ENCODE measurements around the gene CD300LG.

Gene CD300LG

GRCh38 chr17:43826206-43826605, 20.8 kb upstream of the CD300LG start:
- Histone ChIP-seq H3K36me3 (ENCODE audit: insufficient read depth, low read depth, low read length) (peaks cover 12% of the 10 kb centered on the region), H3K27ac (ENCODE audit: low read length) (no peak overlapping the region), H3K9me3 (ENCODE audit: insufficient read depth, low read depth, low read length) (no peaks in the 10 kb centered on the region), H3K27me3 (ENCODE audit: insufficient read depth, low read length) (no peaks in the 10 kb centered on the region; the same call in 1 of the 2 replicates), H3K4me1 (ENCODE audit: insufficient read depth, low read length) (no peaks in the 10 kb centered on the region), H3K4me3 (ENCODE audit: low read length) (no peak overlapping the region), H3K9ac (ENCODE audit: low read depth, low read length) (no peak overlapping the region)

DNA sequence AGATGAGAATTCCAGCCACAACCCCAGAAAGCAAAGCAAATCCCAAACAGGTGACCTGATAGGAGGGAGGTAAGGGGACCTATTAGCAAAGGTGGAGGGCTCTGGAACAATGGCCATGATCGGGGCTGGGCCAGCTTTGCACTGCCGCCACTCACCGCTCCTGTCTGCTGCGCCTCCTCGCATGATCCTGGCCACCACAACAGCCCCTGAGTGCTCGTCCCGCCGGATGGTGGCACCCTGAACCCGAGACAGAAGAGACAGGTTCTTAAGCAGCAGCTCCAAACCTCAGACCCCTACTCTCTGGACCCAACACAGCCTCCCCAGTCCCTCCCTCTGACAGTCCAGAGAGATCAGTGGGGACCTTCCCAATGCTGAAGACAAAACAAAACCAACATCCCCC, 19.4 kb upstream of the CD300LG start:
- Histone ChIP-seq H3K9ac (ENCODE audit: low read depth, low read length) (no peak overlapping the region), H3K27me3 (ENCODE audit: insufficient read depth, low read length) (peaks cover 13% of the 10 kb centered on the region), H3K36me3 (ENCODE audit: insufficient read depth, low read depth, low read length) (peaks cover 12% of the 10 kb centered on the region), H3K4me3 (ENCODE audit: low read length) (no peak overlapping the region), H3K27ac (ENCODE audit: low read length) (no peak overlapping the region), H3K9me3 (ENCODE audit: insufficient read depth, low read depth, low read length) (no peaks in the 10 kb centered on the region), H3K4me1 (ENCODE audit: insufficient read depth, low read length) (no peaks in the 10 kb centered on the region)

DNA sequence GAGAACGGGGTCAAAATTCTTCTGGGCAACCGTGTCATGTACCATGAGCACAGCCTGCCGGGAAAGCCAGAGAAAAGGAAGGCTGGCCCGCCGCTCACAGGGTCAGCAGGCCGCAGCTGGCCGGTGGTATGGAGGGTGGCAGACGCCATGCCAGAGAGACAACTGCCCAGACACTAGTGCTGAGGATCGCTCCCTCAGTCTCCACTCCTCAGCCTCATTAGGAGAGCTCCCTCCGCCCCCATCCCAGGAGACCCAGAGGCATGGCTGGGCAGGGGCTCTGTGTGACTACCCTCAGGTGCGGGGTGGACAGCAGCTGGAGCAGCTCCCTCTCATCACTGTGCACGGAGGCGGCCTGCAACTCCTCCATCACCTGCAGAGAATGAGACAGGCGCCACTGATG, 17.2 kb upstream of the CD300LG start:
- H3K9me3 ChIP-seq (ENCODE audit: insufficient read depth, low read depth, low read length) = no peaks in the 10 kb centered on the region; the same call in 1 of the 2 replicates
- no peak overlapping the region for H3K9ac ChIP-seq (ENCODE audit: low read depth, low read length)
- no peak overlapping the region for H3K27ac ChIP-seq (ENCODE audit: low read length)
- no peak overlapping the region for H3K4me3 ChIP-seq (ENCODE audit: low read length)
- H3K36me3 ChIP-seq (ENCODE audit: insufficient read depth, low read depth, low read length) = peaks cover 12% of the 10 kb centered on the region
- H3K27me3 ChIP-seq (ENCODE audit: insufficient read depth, low read length) = peaks cover 29% of the 10 kb centered on the region
- H3K4me1 ChIP-seq (ENCODE audit: insufficient read depth, low read length) = no peaks in the 10 kb centered on the region

DNA sequence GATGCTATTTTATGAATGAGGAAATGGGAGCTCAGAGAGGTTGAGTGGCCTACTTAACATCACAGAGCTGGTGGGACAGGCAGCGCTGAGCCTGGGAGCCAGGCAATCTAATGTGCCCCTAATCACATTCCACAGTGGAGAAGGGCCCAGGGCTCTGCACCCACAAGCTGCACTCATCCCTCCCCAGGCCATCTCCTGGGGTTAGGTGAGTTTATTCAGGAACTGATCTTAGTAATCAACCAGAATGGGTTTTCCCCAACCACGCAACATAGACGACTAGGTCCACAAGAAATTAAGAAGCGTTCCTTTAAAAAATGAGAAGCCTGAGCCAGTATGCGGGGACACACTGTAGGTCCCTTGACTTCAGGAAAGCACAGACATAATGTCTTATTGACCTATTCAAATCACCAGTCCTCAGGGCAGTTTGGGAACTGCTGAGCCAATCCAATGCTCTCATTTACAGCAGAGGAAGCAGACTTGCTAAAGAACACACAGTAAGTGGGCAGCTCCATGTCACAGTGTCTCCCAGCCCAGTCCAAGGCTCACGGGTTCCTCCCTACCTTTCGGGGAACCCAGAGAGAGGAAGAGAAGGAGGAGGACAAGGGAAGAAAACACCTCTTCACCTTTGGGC, 16.4 kb upstream of the CD300LG start:
- H3K27ac ChIP-seq (ENCODE audit: low read length) = no peak overlapping the region
- peaks cover 12% of the 10 kb centered on the region; the same call in 1 of the 2 replicates for H3K36me3 ChIP-seq (ENCODE audit: insufficient read depth, low read depth, low read length)
- no peak overlapping the region for H3K9ac ChIP-seq (ENCODE audit: low read depth, low read length)
- no peaks in the 10 kb centered on the region; the same call in 1 of the 2 replicates for H3K9me3 ChIP-seq (ENCODE audit: insufficient read depth, low read depth, low read length)
- peaks cover 30% of the 10 kb centered on the region for H3K27me3 ChIP-seq (ENCODE audit: insufficient read depth, low read length)
- H3K4me3 ChIP-seq (ENCODE audit: low read length) = no peak overlapping the region
- no peaks in the 10 kb centered on the region for H3K4me1 ChIP-seq (ENCODE audit: insufficient read depth, low read length)

DNA sequence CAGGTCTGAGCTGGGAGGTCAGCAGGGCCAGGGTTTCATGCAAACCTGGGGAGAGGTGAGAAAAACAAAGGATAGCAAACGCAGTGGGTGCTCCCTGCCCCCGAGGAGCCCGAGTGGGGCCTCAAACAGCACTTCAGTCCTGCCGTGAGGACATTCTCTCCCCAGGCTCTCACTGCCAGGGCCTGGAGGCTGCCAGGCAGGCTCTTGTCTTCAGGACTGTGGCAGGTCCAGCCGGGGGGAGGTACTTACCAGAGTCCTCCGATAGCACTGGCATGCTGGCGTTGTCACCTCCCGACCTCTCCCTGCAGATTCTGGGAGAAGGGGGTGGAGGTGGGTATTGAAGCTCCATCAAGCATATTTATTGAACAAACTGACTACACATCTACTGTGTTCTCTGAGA, 15.3 kb upstream of the CD300LG start:
- Histone ChIP-seq H3K9ac (ENCODE audit: low read depth, low read length) (no peak overlapping the region), H3K4me3 (ENCODE audit: low read length) (no peak overlapping the region; the same call in 1 of the 2 replicates), H3K36me3 (ENCODE audit: insufficient read depth, low read depth, low read length) (peaks cover 12% of the 10 kb centered on the region; the same call in 1 of the 2 replicates), H3K27ac (ENCODE audit: low read length) (no peak overlapping the region), H3K4me1 (ENCODE audit: insufficient read depth, low read length) (no peaks in the 10 kb centered on the region), H3K9me3 (ENCODE audit: insufficient read depth, low read depth, low read length) (no peaks in the 10 kb centered on the region; the same call in 1 of the 2 replicates), H3K27me3 (ENCODE audit: insufficient read depth, low read length) (peaks cover 30% of the 10 kb centered on the region)

DNA sequence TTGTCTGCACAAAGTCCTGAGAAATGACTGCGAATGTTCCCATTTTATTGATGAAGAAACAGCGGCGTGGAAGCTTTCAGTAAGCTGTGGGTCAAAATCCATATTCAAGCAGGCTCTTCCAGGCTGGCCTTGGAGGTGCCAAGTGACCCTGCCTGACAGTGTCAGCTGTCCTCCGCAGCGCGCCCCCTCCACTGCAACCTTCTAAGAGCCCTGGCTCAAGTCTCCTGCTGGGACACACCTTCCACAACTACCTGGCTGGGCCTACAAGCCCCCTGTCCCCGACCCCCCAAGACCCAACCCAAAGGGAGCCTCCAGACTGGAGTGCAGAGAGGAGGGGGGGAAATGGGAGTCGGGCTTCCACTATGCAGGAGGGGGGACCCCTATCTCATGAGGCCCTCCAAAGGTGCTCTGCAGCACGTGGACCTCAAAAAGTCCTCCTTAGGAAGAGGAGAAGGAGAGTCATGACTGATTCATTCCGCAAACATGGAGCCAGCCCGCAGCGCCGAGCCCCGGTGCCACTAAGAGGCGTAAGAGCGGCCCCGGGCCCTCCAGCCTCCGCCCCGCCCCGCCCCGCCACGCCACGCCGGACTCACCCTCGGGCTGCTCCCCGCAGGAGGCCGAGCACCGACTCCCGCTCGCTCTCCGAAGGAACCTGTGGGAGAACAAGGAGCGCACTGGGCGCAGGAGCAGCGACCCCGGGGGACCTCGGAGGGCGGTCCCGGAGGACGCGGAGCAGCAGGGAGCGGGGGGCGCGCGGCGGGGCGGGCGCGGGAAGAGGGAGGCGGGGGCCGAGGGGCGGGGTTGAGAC, 14.6 kb upstream of the CD300LG start:
- H3K4me1 ChIP-seq (ENCODE audit: insufficient read depth, low read length) = no peaks in the 10 kb centered on the region
- H3K4me3 ChIP-seq (ENCODE audit: low read length) = peak overlapping the region; percentile 67
- H3K9ac ChIP-seq (ENCODE audit: low read depth, low read length) = no peak overlapping the region
- peaks cover 30% of the 10 kb centered on the region for H3K27me3 ChIP-seq (ENCODE audit: insufficient read depth, low read length)
- H3K27ac ChIP-seq (ENCODE audit: low read length) = no peak overlapping the region
- peaks cover 12% of the 10 kb centered on the region; the same call in 1 of the 2 replicates for H3K36me3 ChIP-seq (ENCODE audit: insufficient read depth, low read depth, low read length)
- H3K9me3 ChIP-seq (ENCODE audit: insufficient read depth, low read depth, low read length) = no peaks in the 10 kb centered on the region; the same call in 1 of the 2 replicates

- no peak within 1 kb of the TSS for H3K27ac ChIP-seq (ENCODE audit: low read length)
- peak within 1 kb of the TSS; percentile 67 for H3K4me3 ChIP-seq (ENCODE audit: low read length)
- H3K9me3 ChIP-seq (ENCODE audit: insufficient read depth, low read depth, low read length) = no peaks in the 10 kb centered on the region; the same call in 1 of the 2 replicates
- no peaks in the 10 kb centered on the region for H3K4me1 ChIP-seq (ENCODE audit: insufficient read depth, low read length)
- H3K27me3 ChIP-seq (ENCODE audit: insufficient read depth, low read length) = peaks cover 30% of the 10 kb centered on the region
- H3K36me3 ChIP-seq (ENCODE audit: insufficient read depth, low read depth, low read length) = peaks cover 9% of the 10 kb centered on the region; the same call in 1 of the 2 replicates
- H3K9ac ChIP-seq (ENCODE audit: low read depth, low read length) = peak within 1 kb of the TSS; percentile 49; the same call in 1 of the 2 replicates
Observed at GRCh38 chr17:43832976-43833829, 13.8 kb upstream of the CD300LG start, which contains the start of gene MPP3. TSS of gene MPP3 (minus strand) at chr17:43833146. CDS start at chr17:43831906, 1,240 bp downstream.

- Histone ChIP-seq H3K4me3 (ENCODE audit: low read length) (no peak overlapping the region), H3K9me3 (ENCODE audit: insufficient read depth, low read depth, low read length) (no peaks in the 10 kb centered on the region; the same call in 1 of the 2 replicates)
Observed at GRCh38 chr17:43834106-43834505, 12.9 kb upstream of the CD300LG start.

GRCh38 chr17:43839670-43840108, 7.3 kb upstream of the CD300LG start:
- H3K9me3 ChIP-seq (ENCODE audit: insufficient read depth, low read depth, low read length) = no peaks in the 10 kb centered on the region
- H3K27me3 ChIP-seq (ENCODE audit: insufficient read depth, low read length) = peaks cover 2% of the 10 kb centered on the region; the same call in 1 of the 2 replicates
- no peaks in the 10 kb centered on the region for H3K4me1 ChIP-seq (ENCODE audit: insufficient read depth, low read length)
- no peak overlapping the region for H3K27ac ChIP-seq (ENCODE audit: low read length)
- no peaks in the 10 kb centered on the region for H3K36me3 ChIP-seq (ENCODE audit: insufficient read depth, low read depth, low read length)
- H3K4me3 ChIP-seq (ENCODE audit: low read length) = no peak overlapping the region
- H3K9ac ChIP-seq (ENCODE audit: low read depth, low read length) = no peak overlapping the region

More at GRCh38 chr17:43834106-43834505, 12.9 kb upstream of the CD300LG start:
- H3K27me3 ChIP-seq (ENCODE audit: insufficient read depth, low read length) = peaks cover 30% of the 10 kb centered on the region
- no peak overlapping the region for H3K27ac ChIP-seq (ENCODE audit: low read length)
- H3K9ac ChIP-seq (ENCODE audit: low read depth, low read length) = no peak overlapping the region
- 0 out of 2 replicates have a peak, but pooled peaks cover 2% of the 10 kb centered on the region for H3K36me3 ChIP-seq (ENCODE audit: insufficient read depth, low read depth, low read length)
- H3K4me1 ChIP-seq (ENCODE audit: insufficient read depth, low read length) = no peaks in the 10 kb centered on the region

GRCh38 chr17:43840814-43841213, 6.2 kb upstream of the CD300LG start:
- Histone ChIP-seq H3K4me3 (ENCODE audit: low read length) (no peak overlapping the region), H3K27me3 (ENCODE audit: insufficient read depth, low read length) (no peaks in the 10 kb centered on the region), H3K9me3 (ENCODE audit: insufficient read depth, low read depth, low read length) (no peaks in the 10 kb centered on the region), H3K9ac (ENCODE audit: low read depth, low read length) (no peak overlapping the region), H3K36me3 (ENCODE audit: insufficient read depth, low read depth, low read length) (no peaks in the 10 kb centered on the region), H3K4me1 (ENCODE audit: insufficient read depth, low read length) (peaks cover under 1% of the 10 kb centered on the region; the same call in 1 of the 2 replicates), H3K27ac (ENCODE audit: low read length) (no peak overlapping the region)

DNA sequence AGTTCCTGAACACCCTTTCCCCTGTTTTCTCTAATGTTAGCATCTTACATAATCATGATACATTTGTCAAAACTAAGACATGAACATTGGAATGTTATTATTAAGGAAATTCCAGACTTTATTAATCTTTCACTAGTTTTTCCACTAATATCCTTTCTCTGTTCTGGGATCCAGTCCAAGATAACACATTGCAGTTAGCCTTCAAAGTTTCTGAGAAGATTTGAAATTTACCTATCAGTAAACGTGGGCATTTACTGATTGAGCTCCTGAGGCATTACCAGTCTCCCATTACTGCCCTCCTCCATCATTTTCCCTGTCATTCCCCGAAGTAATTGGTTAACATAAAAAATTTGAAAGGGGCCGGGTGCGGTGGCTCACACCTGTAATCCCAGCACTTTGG, 5.7 kb upstream of the CD300LG start:
- Histone ChIP-seq H3K4me1 (ENCODE audit: insufficient read depth, low read length) (peaks cover 2% of the 10 kb centered on the region; the same call in 1 of the 2 replicates), H3K9ac (ENCODE audit: low read depth, low read length) (no peak overlapping the region), H3K9me3 (ENCODE audit: insufficient read depth, low read depth, low read length) (no peaks in the 10 kb centered on the region), H3K27ac (ENCODE audit: low read length) (no peak overlapping the region), H3K36me3 (ENCODE audit: insufficient read depth, low read depth, low read length) (no peaks in the 10 kb centered on the region), H3K27me3 (ENCODE audit: insufficient read depth, low read length) (no peaks in the 10 kb centered on the region), H3K4me3 (ENCODE audit: low read length) (no peak overlapping the region)

Measured in iPS-20b (cell line).